Activated naive CD8-positive, alpha-beta T cell treated with anti-CD3 and anti-CD28 coated beads for 36 hours (primary cell): ENCODE results near the gene EML4. TPM values are rescaled to one million over a fixed set of nuclear protein-coding genes. Genes with fewer than 3 reads are reported as not detected.

Experiments
- DNase-seq: peaks from one replicate; pipeline ENCODE4 v3.0.0; 2021
- H3K27ac Mint-ChIP-seq: one replicate; pipeline ENCODE4 v1.8.0; 2022; ENCODE audit warnings: mild to moderate bottlenecking, moderate library complexity, mixed read lengths
- H3K27me3 Mint-ChIP-seq: one replicate; pipeline ENCODE4 v1.8.0; 2022; ENCODE audit warnings: mild to moderate bottlenecking, mixed read lengths
- H3K36me3 Mint-ChIP-seq: one replicate; pipeline ENCODE4 v1.8.0; 2021; ENCODE audit warnings: mild to moderate bottlenecking, mixed read lengths
- H3K4me1 Mint-ChIP-seq: one replicate; pipeline ENCODE4 v1.8.0; 2021; ENCODE audit warnings: mixed read lengths
- H3K4me3 Mint-ChIP-seq: one replicate; pipeline ENCODE4 v1.8.0; 2022; ENCODE audit warnings: mild to moderate bottlenecking, moderate library complexity, mixed read lengths
- H3K9me3 Mint-ChIP-seq: one replicate; pipeline ENCODE4 v1.8.0; 2022; ENCODE audit warnings: mixed read lengths
- total RNA-seq, 2 experiments: library from RNA; stranded (reverse); gene quantifications; one replicate each; pipeline ENCODE4 v1.2.3, GENCODE V29; 2021

EML4 gene
- total RNA-seq, 2 experiments from 2014 or later: 60.0 to 64.6 TPM

- Mint-ChIP-seq H3K27ac (peak overlapping the region; percentile 60), H3K4me1 (peaks cover 19% of the 10 kb centered on the region), H3K9me3 (peaks cover 3% of the 10 kb centered on the region), H3K27me3 (no peaks in the 10 kb centered on the region), H3K36me3 (peaks cover 25% of the 10 kb centered on the region), H3K4me3 (no peak overlapping the region)
- DNase-seq: no peak
These were observed 148.3 kb downstream of the EML4 start for GRCh38 chr2:42317486-42317885.

GRCh38 chr2:42317945-42318344 is 148.8 kb downstream of the EML4 start:
- H3K36me3 Mint-ChIP-seq: peaks cover 25% of the 10 kb centered on the region
- no peaks in the 10 kb centered on the region for H3K27me3 Mint-ChIP-seq
- no peak overlapping the region for H3K4me3 Mint-ChIP-seq
- H3K4me1 Mint-ChIP-seq: peaks cover 19% of the 10 kb centered on the region
- peak overlapping the region; percentile 60 for H3K27ac Mint-ChIP-seq
- DNase-seq: no peak
- peaks cover 3% of the 10 kb centered on the region for H3K9me3 Mint-ChIP-seq

- H3K27ac Mint-ChIP-seq: no peak overlapping the region
- no peaks in the 10 kb centered on the region for H3K27me3 Mint-ChIP-seq
- H3K36me3 Mint-ChIP-seq: peaks cover 25% of the 10 kb centered on the region
- H3K4me1 Mint-ChIP-seq: peaks cover 19% of the 10 kb centered on the region
- DNase-seq: no peak
- no peak overlapping the region for H3K4me3 Mint-ChIP-seq
- peaks cover 3% of the 10 kb centered on the region for H3K9me3 Mint-ChIP-seq
These were observed 150.1 kb downstream of the EML4 start for GRCh38 chr2:42319265-42319664.

GRCh38 chr2:42321452-42322064 is 152.4 kb downstream of the EML4 start:
- Mint-ChIP-seq H3K4me3 (no peak overlapping the region), H3K27ac (no peak overlapping the region), H3K27me3 (no peaks in the 10 kb centered on the region), H3K36me3 (peaks cover 17% of the 10 kb centered on the region), H3K4me1 (peaks cover 11% of the 10 kb centered on the region), H3K9me3 (peaks cover 3% of the 10 kb centered on the region)
- no peak for DNase-seq

GRCh38 chr2:42324244-42324643 is 155.1 kb downstream of the EML4 start:
- no peaks in the 10 kb centered on the region for H3K27me3 Mint-ChIP-seq
- no peak for DNase-seq
- no peak overlapping the region for H3K27ac Mint-ChIP-seq
- peaks cover 8% of the 10 kb centered on the region for H3K4me1 Mint-ChIP-seq
- H3K36me3 Mint-ChIP-seq: peaks cover 10% of the 10 kb centered on the region
- H3K4me3 Mint-ChIP-seq: no peak overlapping the region
- peaks cover 3% of the 10 kb centered on the region for H3K9me3 Mint-ChIP-seq

- Mint-ChIP-seq H3K9me3 (peaks cover 3% of the 10 kb centered on the region), H3K36me3 (peaks cover 14% of the 10 kb centered on the region), H3K27me3 (no peaks in the 10 kb centered on the region), H3K4me3 (no peak overlapping the region), H3K27ac (peak overlapping the region; percentile 56), H3K4me1 (peaks cover 8% of the 10 kb centered on the region)
- no peak for DNase-seq
These were observed 155.8 kb downstream of the EML4 start for GRCh38 chr2:42324949-42325348.

- Mint-ChIP-seq H3K27me3 (no peaks in the 10 kb centered on the region), H3K4me1 (peaks cover 13% of the 10 kb centered on the region), H3K27ac (no peak overlapping the region), H3K9me3 (peaks cover 2% of the 10 kb centered on the region), H3K36me3 (peaks cover 12% of the 10 kb centered on the region), H3K4me3 (no peak overlapping the region)
- DNase-seq: no peak
These were observed 156.5 kb downstream of the EML4 start for GRCh38 chr2:42325609-42326008.

- Mint-ChIP-seq H3K27me3 (no peaks in the 10 kb centered on the region), H3K36me3 (peaks cover 8% of the 10 kb centered on the region), H3K27ac (no peak overlapping the region), H3K4me3 (no peak overlapping the region), H3K9me3 (no peaks in the 10 kb centered on the region), H3K4me1 (peaks cover 17% of the 10 kb centered on the region)
- DNase-seq: no peak
These were observed 158.0 kb downstream of the EML4 start for GRCh38 chr2:42327125-42327524.

GRCh38 chr2:42328148-42328833 is 159.1 kb downstream of the EML4 start:
- H3K27ac Mint-ChIP-seq: no peak overlapping the region
- peaks cover 16% of the 10 kb centered on the region for H3K36me3 Mint-ChIP-seq
- DNase-seq: no peak

GRCh38 chr2:42328923-42329322 is 159.8 kb downstream of the EML4 start:
- no peak overlapping the region for H3K27ac Mint-ChIP-seq
- H3K36me3 Mint-ChIP-seq: peaks cover 23% of the 10 kb centered on the region
- no peaks in the 10 kb centered on the region for H3K27me3 Mint-ChIP-seq
- no peaks in the 10 kb centered on the region for H3K9me3 Mint-ChIP-seq
- peaks cover 17% of the 10 kb centered on the region for H3K4me1 Mint-ChIP-seq
- DNase-seq: no peak
- no peak overlapping the region for H3K4me3 Mint-ChIP-seq

More at GRCh38 chr2:42328148-42328833, 159.1 kb downstream of the EML4 start:
- Mint-ChIP-seq H3K9me3 (no peaks in the 10 kb centered on the region), H3K4me1 (peaks cover 17% of the 10 kb centered on the region), H3K27me3 (no peaks in the 10 kb centered on the region), H3K4me3 (no peak overlapping the region)

- Mint-ChIP-seq H3K36me3 (peaks cover 26% of the 10 kb centered on the region), H3K27me3 (no peaks in the 10 kb centered on the region), H3K27ac (peak overlapping the region; percentile 70), H3K4me3 (no peak overlapping the region), H3K9me3 (no peaks in the 10 kb centered on the region), H3K4me1 (peaks cover 17% of the 10 kb centered on the region)
- no peak for DNase-seq
These were observed 160.6 kb downstream of the EML4 start for GRCh38 chr2:42329736-42330135.

GRCh38 chr2:42331569-42332284 is 162.6 kb downstream of the EML4 start:
- peak overlapping the region; percentile 71 for H3K27ac Mint-ChIP-seq
- no peak for DNase-seq
- peaks cover 17% of the 10 kb centered on the region for H3K4me1 Mint-ChIP-seq
- H3K27me3 Mint-ChIP-seq: no peaks in the 10 kb centered on the region
- peaks cover 38% of the 10 kb centered on the region for H3K36me3 Mint-ChIP-seq
- no peak overlapping the region for H3K4me3 Mint-ChIP-seq
- H3K9me3 Mint-ChIP-seq: no peaks in the 10 kb centered on the region

- H3K27me3 Mint-ChIP-seq: no peaks in the 10 kb centered on the region
- H3K36me3 Mint-ChIP-seq: peaks cover 44% of the 10 kb centered on the region
- no peak for DNase-seq
- H3K4me1 Mint-ChIP-seq: peaks cover 17% of the 10 kb centered on the region
- no peaks in the 10 kb centered on the region for H3K9me3 Mint-ChIP-seq
- no peak overlapping the region for H3K27ac Mint-ChIP-seq
- no peak overlapping the region for H3K4me3 Mint-ChIP-seq
These were observed 163.4 kb downstream of the EML4 start for GRCh38 chr2:42332575-42332974.

- Mint-ChIP-seq H3K36me3 (peaks cover 54% of the 10 kb centered on the region), H3K9me3 (no peaks in the 10 kb centered on the region), H3K27me3 (no peaks in the 10 kb centered on the region), H3K4me1 (peaks cover 12% of the 10 kb centered on the region), H3K4me3 (no peak overlapping the region), H3K27ac (peak overlapping the region; percentile 46)
- no peak for DNase-seq
These were observed 164.4 kb downstream of the EML4 start for GRCh38 chr2:42333579-42333978.

- peaks cover 60% of the 10 kb centered on the region for H3K36me3 Mint-ChIP-seq
- no peaks in the 10 kb centered on the region for H3K9me3 Mint-ChIP-seq
- H3K4me1 Mint-ChIP-seq: peaks cover 12% of the 10 kb centered on the region
- no peaks in the 10 kb centered on the region for H3K27me3 Mint-ChIP-seq
- no peak overlapping the region for H3K27ac Mint-ChIP-seq
- no peak overlapping the region for H3K4me3 Mint-ChIP-seq
- DNase-seq: no peak
These were observed 165.1 kb downstream of the EML4 start for GRCh38 chr2:42334220-42334619.
